Measurements from ENCODE around the gene NME5.
"Not testable (repeated sequence)": the region's sequence is repeated elsewhere in the genome, so short reads cannot be mapped to it uniquely, and the experiment has no call there.

The NME5 gene

GRCh38 chr5:138148811-138149210 is 9.6 kb upstream of the NME5 start:
- no peaks in the 10 kb centered on the region for H3K36me3 ChIP-seq (ENCODE audit: insufficient read depth, low read length)
- H3K9ac ChIP-seq (ENCODE audit: insufficient read length), result no peak overlapping the region
- H3K9me3 ChIP-seq (ENCODE audit: low read depth, low read length), result no peaks in the 10 kb centered on the region
- TF ChIP-seq EZH2 (IDR thresholded peaks at IDR 0.05), result no peak
- TF ChIP-seq FOXP2 (optimal IDR thresholded peaks at IDR 0.05; ENCODE audit: control extremely low read depth, extremely low read length, insufficient read depth), result no peak
- TF ChIP-seq POLR2AphosphoS5 (IDR thresholded peaks at IDR 0.05; ENCODE audit: borderline replicate concordance, low read depth, low read length), result no peak
- H3K27ac ChIP-seq, result no peak overlapping the region
- H3K4me3 ChIP-seq, result no peak overlapping the region
- DNase-seq (ENCODE audit: low read depth, low spot score), result no peak

GRCh38 chr5:138143578-138143977 is 4.3 kb upstream of the NME5 start:
- not testable (repeated sequence) for H3K9ac ChIP-seq (ENCODE audit: insufficient read length); H3K27ac ChIP-seq; H3K4me3 ChIP-seq; H3K9me3 ChIP-seq (ENCODE audit: low read depth, low read length); DNase-seq (ENCODE audit: low read depth, low spot score); H3K36me3 ChIP-seq (ENCODE audit: insufficient read depth, low read length)

- no peak for DNase-seq (ENCODE audit: low read depth, low spot score)
- H3K9ac ChIP-seq (ENCODE audit: insufficient read length), result no peak overlapping the region
- no peaks in the 10 kb centered on the region for H3K9me3 ChIP-seq (ENCODE audit: low read depth, low read length)
- H3K36me3 ChIP-seq (ENCODE audit: insufficient read depth, low read length), result no peaks in the 10 kb centered on the region
- H3K27ac ChIP-seq, result no peak overlapping the region
- TF ChIP-seq POLR2AphosphoS5 (IDR thresholded peaks at IDR 0.05; ENCODE audit: borderline replicate concordance, low read depth, low read length) (no peak), FOXP2 (optimal IDR thresholded peaks at IDR 0.05; ENCODE audit: control extremely low read depth, extremely low read length, insufficient read depth) (no peak), EZH2 (IDR thresholded peaks at IDR 0.05) (no peak)
- no peak overlapping the region for H3K4me3 ChIP-seq
Observed at GRCh38 chr5:138141734-138142133, 2.5 kb upstream of the NME5 start.

GRCh38 chr5:138140268-138140667 is 1.0 kb upstream of the NME5 start:
- DNase-seq (ENCODE audit: low read depth, low spot score), result no peak
- H3K36me3 ChIP-seq (ENCODE audit: insufficient read depth, low read length), result no peaks in the 10 kb centered on the region
- no peak overlapping the region for H3K27ac ChIP-seq
- TF ChIP-seq EZH2 (IDR thresholded peaks at IDR 0.05), result no peak
- no peak overlapping the region for H3K9ac ChIP-seq (ENCODE audit: insufficient read length)
- H3K4me3 ChIP-seq, result no peak overlapping the region
- H3K9me3 ChIP-seq (ENCODE audit: low read depth, low read length), result no peaks in the 10 kb centered on the region

- TF ChIP-seq FOXP2 (optimal IDR thresholded peaks at IDR 0.05; ENCODE audit: control extremely low read depth, extremely low read length, insufficient read depth) (no peak), EZH2 (IDR thresholded peaks at IDR 0.05) (no peak), POLR2AphosphoS5 (IDR thresholded peaks at IDR 0.05; ENCODE audit: borderline replicate concordance, low read depth, low read length) (no peak)
- no peak overlapping the region for H3K4me3 ChIP-seq
- H3K27ac ChIP-seq, result no peak overlapping the region
- no peak overlapping the region for H3K9ac ChIP-seq (ENCODE audit: insufficient read length)
- DNase-seq (ENCODE audit: low read depth, low spot score), result no peak
- no peaks in the 10 kb centered on the region for H3K9me3 ChIP-seq (ENCODE audit: low read depth, low read length)
- H3K36me3 ChIP-seq (ENCODE audit: insufficient read depth, low read length), result no peaks in the 10 kb centered on the region
Observed at GRCh38 chr5:138139781-138140090, 508 bp upstream of the NME5 start.

- Histone ChIP-seq H3K4me3 (no peak overlapping the region), H3K27ac (no peak overlapping the region), H3K9ac (ENCODE audit: insufficient read length) (no peak overlapping the region), H3K36me3 (ENCODE audit: insufficient read depth, low read length) (no peaks in the 10 kb centered on the region), H3K9me3 (ENCODE audit: low read depth, low read length) (no peaks in the 10 kb centered on the region)
- DNase-seq (ENCODE audit: low read depth, low spot score), result no peak
- TF ChIP-seq POLR2AphosphoS5 (IDR thresholded peaks at IDR 0.05; ENCODE audit: borderline replicate concordance, low read depth, low read length) (no peak), EZH2 (IDR thresholded peaks at IDR 0.05) (no peak), FOXP2 (optimal IDR thresholded peaks at IDR 0.05; ENCODE audit: control extremely low read depth, extremely low read length, insufficient read depth) (no peak)
Observed at GRCh38 chr5:138132543-138132942, 6.7 kb downstream of the NME5 start.

GRCh38 chr5:138129347-138129746 is 9.9 kb downstream of the NME5 start:
- Histone ChIP-seq H3K36me3 (ENCODE audit: insufficient read depth, low read length) (no peaks in the 10 kb centered on the region), H3K9ac (ENCODE audit: insufficient read length) (no peak overlapping the region), H3K4me3 (no peak overlapping the region), H3K9me3 (ENCODE audit: low read depth, low read length) (no peaks in the 10 kb centered on the region), H3K27ac (no peak overlapping the region)
- TF ChIP-seq POLR2AphosphoS5 (IDR thresholded peaks at IDR 0.05; ENCODE audit: borderline replicate concordance, low read depth, low read length) (no peak), EZH2 (IDR thresholded peaks at IDR 0.05) (no peak), FOXP2 (optimal IDR thresholded peaks at IDR 0.05; ENCODE audit: control extremely low read depth, extremely low read length, insufficient read depth) (no peak)
- no peak for DNase-seq (ENCODE audit: low read depth, low spot score)

GRCh38 chr5:138128334-138128733 is 10.9 kb downstream of the NME5 start:
- no peak for DNase-seq (ENCODE audit: low read depth, low spot score)
- no peak for TF ChIP-seq FOXP2 (optimal IDR thresholded peaks at IDR 0.05; ENCODE audit: control extremely low read depth, extremely low read length, insufficient read depth)
- no peak for TF ChIP-seq EZH2 (IDR thresholded peaks at IDR 0.05)
- no peak for TF ChIP-seq POLR2AphosphoS5 (IDR thresholded peaks at IDR 0.05; ENCODE audit: borderline replicate concordance, low read depth, low read length)
- Histone ChIP-seq H3K27ac (no peak overlapping the region), H3K9ac (ENCODE audit: insufficient read length) (no peak overlapping the region), H3K36me3 (ENCODE audit: insufficient read depth, low read length) (no peaks in the 10 kb centered on the region), H3K9me3 (ENCODE audit: low read depth, low read length) (no peaks in the 10 kb centered on the region), H3K4me3 (no peak overlapping the region)

- H3K9ac ChIP-seq (ENCODE audit: insufficient read length), result no peak overlapping the region
- TF ChIP-seq FOXP2 (optimal IDR thresholded peaks at IDR 0.05; ENCODE audit: control extremely low read depth, extremely low read length, insufficient read depth), result no peak
- TF ChIP-seq POLR2AphosphoS5 (IDR thresholded peaks at IDR 0.05; ENCODE audit: borderline replicate concordance, low read depth, low read length), result no peak
- TF ChIP-seq EZH2 (IDR thresholded peaks at IDR 0.05), result no peak
- no peak overlapping the region for H3K4me3 ChIP-seq
- no peak overlapping the region for H3K27ac ChIP-seq
- no peaks in the 10 kb centered on the region for H3K9me3 ChIP-seq (ENCODE audit: low read depth, low read length)
- H3K36me3 ChIP-seq (ENCODE audit: insufficient read depth, low read length), result no peaks in the 10 kb centered on the region
- no peak for DNase-seq (ENCODE audit: low read depth, low spot score)
Observed at GRCh38 chr5:138115254-138115653, 24.0 kb downstream of the NME5 start.
